HG03175 (cell line): ENCODE measurements around the gene NXPH3.
"Not testable (repeated sequence)": the region's sequence is repeated elsewhere in the genome, so short reads cannot be mapped to it uniquely, and the experiment has no call there.

Source experiments
- ATAC-seq: cut with Tn5 transposase; IDR thresholded peaks from one replicate; pipeline ENCODE4 v1.9.1; 2021; ENCODE audit warnings: mild to moderate bottlenecking, moderate library complexity; ENCODE audit not compliant: unreplicated experiment

NXPH3 gene

GRCh38 chr17:49554694-49555494 lies 20.8 kb upstream of the NXPH3 start:
- no peak for ATAC-seq

- ATAC-seq: no peak
Observed at GRCh38 chr17:49555495-49556222, 20.0 kb upstream of the NXPH3 start.

GRCh38 chr17:49556223-49556943 lies 19.3 kb upstream of the NXPH3 start:
- ATAC-seq: peak; percentile 63

- no peak for ATAC-seq
Observed at GRCh38 chr17:49557312-49558024, 18.2 kb upstream of the NXPH3 start.

GRCh38 chr17:49564638-49565037 lies 11.0 kb upstream of the NXPH3 start:
- ATAC-seq: no peak

- no peak for ATAC-seq
Observed at GRCh38 chr17:49565948-49566491, 9.7 kb upstream of the NXPH3 start.

GRCh38 chr17:49566668-49567071 lies 9.0 kb upstream of the NXPH3 start:
- no peak for ATAC-seq

- no peak for ATAC-seq
Observed at GRCh38 chr17:49567104-49567521, 8.6 kb upstream of the NXPH3 start.

GRCh38 chr17:49567871-49568694 lies 7.6 kb upstream of the NXPH3 start:
- ATAC-seq: no peak

GRCh38 chr17:49568695-49569047 lies 7.0 kb upstream of the NXPH3 start:
- not testable (repeated sequence) for ATAC-seq

GRCh38 chr17:49570540-49571242 lies 5.0 kb upstream of the NXPH3 start:
- ATAC-seq: no peak

GRCh38 chr17:49571283-49571682 lies 4.4 kb upstream of the NXPH3 start:
- ATAC-seq: no peak

GRCh38 chr17:49571764-49572163 lies 3.9 kb upstream of the NXPH3 start:
- ATAC-seq: no peak

- no peak for ATAC-seq
Observed at GRCh38 chr17:49572226-49572625, 3.4 kb upstream of the NXPH3 start.

GRCh38 chr17:49572806-49573420 lies 2.8 kb upstream of the NXPH3 start:
- no peak for ATAC-seq

- no peak for ATAC-seq
Observed at GRCh38 chr17:49573510-49574322, 2.0 kb upstream of the NXPH3 start.

- no peak for ATAC-seq
Observed at GRCh38 chr17:49574323-49574781, 1.3 kb upstream of the NXPH3 start.
